Erythroblast (primary cell): ENCODE results near the gene BNIP1.

Experiments used
- GATA1 ChIP-seq: IDR thresholded peaks from 2 replicates; pipeline ENCODE4 v1.6.1; 2011; ENCODE audit warnings: low read depth, mild to moderate bottlenecking, control low read depth, low read length, moderate library complexity
- POLR2A ChIP-seq: IDR thresholded peaks from 2 replicates; pipeline ENCODE4 v1.6.1; 2011; ENCODE audit warnings: mild to moderate bottlenecking, low read length

GRCh38 chr5:173213236-173213933, 69.1 kb downstream of the BNIP1 start:
- no peak for TF ChIP-seq POLR2A
- TF ChIP-seq GATA1 = no peak
